Right atrium auricular region (tissue), 2 donors: ENCODE measurements around the gene SLC19A1. TPM values are rescaled to one million over a fixed set of nuclear protein-coding genes. Genes with fewer than 3 reads are reported as not detected.

Experiments
- DNase-seq: peaks from one replicate; pipeline ENCODE4 v3.0.0-alpha.2; 2019; ENCODE audit warnings: low spot score
- H3K27ac ChIP-seq, 2 donors: fragments of 200-600 bp; sonication (generic); 1 replicate in 1 of 2; 2 replicates in 1 of 2; pipeline ENCODE4 v1.5.1; 2016 to 2019
- H3K27me3 ChIP-seq, 2 donors: fragments of 200-600 bp; sonication (generic); one replicate each; pipeline versions ENCODE4 v1.5.1 to v1.6.0; 2017 to 2019
- H3K36me3 ChIP-seq: fragments of 200-600 bp; sonication (generic); one replicate; pipeline ENCODE4 v1.5.1; 2016
- H3K4me1 ChIP-seq, 2 donors: fragments of 200-600 bp; sonication (generic); one replicate each; pipeline versions ENCODE4 v1.5.1 to v1.6.0; 2017 to 2019
- H3K4me3 ChIP-seq, 2 donors: fragments of 200-600 bp; sonication (generic); 1 replicate in 1 of 2; 2 replicates in 1 of 2; pipeline ENCODE4 v1.5.1; 2017 to 2019; ENCODE audit warnings: mild to moderate bottlenecking in 1 of 2, moderate library complexity in 1 of 2
- H3K9me3 ChIP-seq, 2 donors: fragments of 200-600 bp; sonication (generic); one replicate each; pipeline ENCODE4 v1.5.1; 2019
- microRNA-seq, 2 donors: library from miRNA; unstranded; fragments of <30 nt; microRNA quantifications; one replicate each; pipeline ENCODE4, GENCODE V29; 2016 to 2017; ENCODE audit warnings: borderline number of aligned reads in 2 of 2, borderline replicate concordance in 1 of 2
- total RNA-seq, 2 donors: library from RNA; depleted of rRNA; stranded (reverse); fragments of >200 nt; gene quantifications; one replicate each; pipeline ENCODE4 v1.1.0, GENCODE V29; 2016
- TF ChIP-seq, protein P1 (sequence below), 2 donors: fragments of 200-600 bp; sonication (generic); IDR thresholded peaks; one replicate each; pipeline ENCODE4 v1.5.1; 2019; ENCODE audit warnings: antibody characterized with exemption in 2 of 2

The SLC19A1 gene
- total RNA-seq, 2 donors from 2014 or later, result 2.2 to 5.3 TPM

- TF ChIP-seq, protein P1, sequence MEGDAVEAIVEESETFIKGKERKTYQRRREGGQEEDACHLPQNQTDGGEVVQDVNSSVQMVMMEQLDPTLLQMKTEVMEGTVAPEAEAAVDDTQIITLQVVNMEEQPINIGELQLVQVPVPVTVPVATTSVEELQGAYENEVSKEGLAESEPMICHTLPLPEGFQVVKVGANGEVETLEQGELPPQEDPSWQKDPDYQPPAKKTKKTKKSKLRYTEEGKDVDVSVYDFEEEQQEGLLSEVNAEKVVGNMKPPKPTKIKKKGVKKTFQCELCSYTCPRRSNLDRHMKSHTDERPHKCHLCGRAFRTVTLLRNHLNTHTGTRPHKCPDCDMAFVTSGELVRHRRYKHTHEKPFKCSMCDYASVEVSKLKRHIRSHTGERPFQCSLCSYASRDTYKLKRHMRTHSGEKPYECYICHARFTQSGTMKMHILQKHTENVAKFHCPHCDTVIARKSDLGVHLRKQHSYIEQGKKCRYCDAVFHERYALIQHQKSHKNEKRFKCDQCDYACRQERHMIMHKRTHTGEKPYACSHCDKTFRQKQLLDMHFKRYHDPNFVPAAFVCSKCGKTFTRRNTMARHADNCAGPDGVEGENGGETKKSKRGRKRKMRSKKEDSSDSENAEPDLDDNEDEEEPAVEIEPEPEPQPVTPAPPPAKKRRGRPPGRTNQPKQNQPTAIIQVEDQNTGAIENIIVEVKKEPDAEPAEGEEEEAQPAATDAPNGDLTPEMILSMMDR (IDR thresholded peaks at IDR 0.05), result no peak
- Histone ChIP-seq H3K4me1 (peaks cover 0 to 20% of the 10 kb centered on the region in 2 donors), H3K27me3 (no peaks in the 10 kb centered on the region), H3K27ac (no peak overlapping the region), H3K9me3 (peaks cover 0 to 5% of the 10 kb centered on the region in 2 donors), H3K4me3 (no peak overlapping the region), H3K36me3 (no peaks in the 10 kb centered on the region)
- no peak for DNase-seq
These were observed 91.7 kb downstream of the SLC19A1 start for GRCh38 chr21:45450423-45451090.

- H3K27me3 ChIP-seq, result no peaks in the 10 kb centered on the region
- no peaks in the 10 kb centered on the region for H3K36me3 ChIP-seq
- no peak overlapping the region for H3K4me3 ChIP-seq
- H3K4me1 ChIP-seq, result peaks cover 0 to 13% of the 10 kb centered on the region in 2 donors
- DNase-seq, result no peak
- TF ChIP-seq, protein P1 (IDR thresholded peaks at IDR 0.05), result no peak
- H3K9me3 ChIP-seq, result peaks cover 0 to 5% of the 10 kb centered on the region in 2 donors
- no peak overlapping the region for H3K27ac ChIP-seq
These were observed 92.4 kb downstream of the SLC19A1 start for GRCh38 chr21:45449658-45450422.

DNA sequence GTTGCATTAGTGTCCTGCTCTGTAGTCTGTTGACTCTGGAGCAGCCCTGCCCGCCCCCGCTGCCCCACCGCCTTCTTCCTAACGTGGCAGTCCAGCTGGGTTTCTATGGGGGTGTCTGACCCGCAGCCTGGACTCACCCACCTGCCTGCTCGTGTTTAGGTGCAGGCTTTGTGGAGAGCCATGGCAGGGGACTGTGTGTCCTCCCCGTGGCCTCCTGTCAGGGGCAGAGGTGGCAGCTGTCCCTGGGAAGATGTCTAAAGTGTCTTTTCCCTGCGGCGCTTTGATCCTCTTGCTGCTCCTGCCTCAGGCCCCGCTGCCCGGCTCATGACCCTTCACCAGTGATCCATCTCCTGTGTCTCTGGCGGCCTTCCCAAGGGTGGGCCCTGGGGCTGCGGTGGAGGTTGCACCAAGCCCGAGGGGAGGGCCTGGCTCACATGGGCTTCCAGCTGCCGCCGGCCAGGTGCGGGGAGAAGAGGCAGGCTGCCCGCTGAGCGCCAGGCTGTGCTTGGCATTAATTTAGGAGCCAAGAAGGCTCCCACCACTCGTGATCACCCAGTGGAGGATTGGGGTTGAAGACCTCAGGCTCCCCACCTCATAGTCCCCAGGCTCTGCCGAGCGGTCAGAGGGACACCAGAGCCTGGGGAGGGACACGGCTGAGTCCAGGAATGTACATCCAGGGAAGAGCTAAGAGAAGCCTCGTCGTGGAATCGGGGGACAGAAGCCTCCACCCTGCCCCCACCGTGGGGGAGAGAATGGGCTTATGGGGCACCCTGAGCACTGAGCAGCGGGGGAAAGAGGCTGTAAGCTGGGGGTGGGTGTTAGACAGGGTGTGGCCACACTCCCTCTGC is 93.2 kb downstream of the SLC19A1 start:
- TF ChIP-seq, protein P1 (IDR thresholded peaks at IDR 0.05), result no peak
- Histone ChIP-seq H3K4me3 (no peak overlapping the region), H3K36me3 (no peaks in the 10 kb centered on the region), H3K4me1 (peaks cover 0 to 5% of the 10 kb centered on the region in 2 donors), H3K9me3 (peaks cover 0 to 5% of the 10 kb centered on the region in 2 donors), H3K27me3 (no peaks in the 10 kb centered on the region), H3K27ac (no peak overlapping the region)
- DNase-seq, result no peak

DNA sequence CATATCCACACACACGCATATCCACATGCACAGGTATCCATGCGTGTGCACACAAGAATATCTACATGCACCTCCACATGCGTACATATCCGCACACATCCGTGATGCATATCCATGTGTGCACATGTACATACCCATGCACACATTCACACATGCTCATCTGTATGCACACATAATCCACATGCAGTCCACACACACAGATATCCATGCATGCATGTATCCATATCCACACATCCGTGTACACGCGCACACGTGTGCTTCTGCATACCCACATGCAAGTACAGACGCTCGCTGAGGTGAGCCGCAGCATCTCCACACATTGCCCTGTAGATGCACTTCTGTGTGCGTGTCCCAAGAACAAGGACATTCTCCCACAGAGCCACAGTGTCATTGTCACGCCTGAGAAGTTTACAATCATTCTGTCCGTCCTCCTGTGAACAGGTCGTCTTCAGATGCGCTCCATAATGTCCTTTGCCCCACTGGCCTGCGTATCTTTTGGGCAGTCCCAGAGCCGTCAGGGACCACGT is 93.9 kb downstream of the SLC19A1 start:
- H3K27me3 ChIP-seq, result no peaks in the 10 kb centered on the region
- H3K9me3 ChIP-seq, result peaks cover 0 to 5% of the 10 kb centered on the region in 2 donors
- no peaks in the 10 kb centered on the region for H3K4me1 ChIP-seq
- DNase-seq, result no peak
- H3K4me3 ChIP-seq, result no peak overlapping the region
- no peaks in the 10 kb centered on the region for H3K36me3 ChIP-seq
- no peak overlapping the region for H3K27ac ChIP-seq
- TF ChIP-seq, protein P1 (IDR thresholded peaks at IDR 0.05), result no peak

Small RNA genes lying within 50 kb of the gene (microRNA-seq; reads per million reads assigned to microRNA genes)
- 3.5 to 5.7 reads per million in 2 donors for gene MIR6815

Other genes with a start within 250 kb of the SLC19A1 start
- 100 to 1,000 TPM; 117 to 134 TPM for gene COL18A1, start 137.3 kb downstream of the SLC19A1 start, total RNA-seq
- gene PCBP3, start 101.3 kb upstream of the SLC19A1 start, total RNA-seq, result 1 to 10 TPM; 2.3 to 5.2 TPM